KOPT-K1 (cell line): ENCODE results near the gene PPFIA1.

Experiments
- H3K27ac ChIP-seq: fragments of 200-600 bp; sonication (generic); 2 replicates; pipeline ENCODE4 v1.5.1; 2016; ENCODE audit warnings: antibody characterized with exemption, mild to moderate bottlenecking, low read depth, low read length; ENCODE audit not compliant: poor library complexity, severe bottlenecking
- H3K36me3 ChIP-seq: fragments of 200-600 bp; sonication (generic); 2 replicates; pipeline ENCODE4 v1.5.1; 2017; ENCODE audit warnings: antibody characterized with exemption, mild to moderate bottlenecking, low read length, moderate library complexity; ENCODE audit not compliant: insufficient read depth
- H3K9me3 ChIP-seq: fragments of 200-600 bp; sonication (generic); 2 replicates; pipeline ENCODE4 v1.5.1; 2017; ENCODE audit warnings: antibody characterized with exemption, low read length, mild to moderate bottlenecking; ENCODE audit not compliant: insufficient read depth, poor library complexity, severe bottlenecking

PPFIA1 gene

DNA sequence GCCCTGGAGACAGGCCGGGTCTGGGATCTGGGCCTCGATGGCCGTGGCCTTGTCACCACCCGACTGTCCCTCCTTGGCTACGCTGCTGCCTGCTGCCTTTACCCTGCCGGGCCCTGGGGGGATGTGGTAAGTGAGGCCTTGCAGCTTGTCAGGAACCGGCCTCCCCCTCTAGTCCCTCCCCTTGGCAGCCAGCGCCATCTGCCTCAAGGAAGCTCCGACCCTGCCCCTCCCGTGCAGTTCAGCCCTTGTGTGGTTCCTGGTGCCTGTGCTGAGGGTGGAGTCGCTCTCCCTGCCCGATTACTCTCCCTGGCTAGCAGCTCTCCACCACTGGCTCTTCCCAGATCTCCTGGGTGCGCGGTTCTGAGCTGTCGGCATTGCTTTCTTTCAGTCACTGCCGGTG, 161.6 kb downstream of the PPFIA1 start:
- no peak overlapping the region for H3K27ac ChIP-seq
- no peaks in the 10 kb centered on the region for H3K9me3 ChIP-seq
- H3K36me3 ChIP-seq: no peaks in the 10 kb centered on the region

- Histone ChIP-seq H3K36me3 (no peaks in the 10 kb centered on the region), H3K9me3 (no peaks in the 10 kb centered on the region), H3K27ac (no peak overlapping the region)
These were observed 162.1 kb downstream of the PPFIA1 start for GRCh38 chr11:70432580-70432979.

DNA sequence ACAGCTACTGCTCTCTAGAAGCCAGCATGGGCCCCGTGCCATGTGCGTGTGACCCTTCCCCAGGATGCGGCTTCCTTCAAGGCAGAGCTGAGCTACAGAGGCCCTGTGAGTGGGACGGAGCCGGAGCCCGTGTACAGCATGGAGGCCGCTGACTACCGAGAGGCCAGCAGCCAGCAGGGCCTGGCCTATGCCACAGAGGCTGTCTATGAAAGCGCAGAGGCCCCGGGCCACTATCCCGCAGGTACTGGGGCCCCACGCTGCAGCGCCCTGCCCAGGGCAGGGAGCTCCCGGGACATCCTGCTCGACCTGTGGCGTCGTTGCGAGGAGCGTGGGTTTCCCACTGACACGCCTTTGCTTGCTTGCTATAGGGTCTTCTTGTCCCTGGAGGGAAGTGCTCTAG, 162.5 kb downstream of the PPFIA1 start:
- Histone ChIP-seq H3K36me3 (no peaks in the 10 kb centered on the region), H3K9me3 (no peaks in the 10 kb centered on the region), H3K27ac (no peak overlapping the region)

DNA sequence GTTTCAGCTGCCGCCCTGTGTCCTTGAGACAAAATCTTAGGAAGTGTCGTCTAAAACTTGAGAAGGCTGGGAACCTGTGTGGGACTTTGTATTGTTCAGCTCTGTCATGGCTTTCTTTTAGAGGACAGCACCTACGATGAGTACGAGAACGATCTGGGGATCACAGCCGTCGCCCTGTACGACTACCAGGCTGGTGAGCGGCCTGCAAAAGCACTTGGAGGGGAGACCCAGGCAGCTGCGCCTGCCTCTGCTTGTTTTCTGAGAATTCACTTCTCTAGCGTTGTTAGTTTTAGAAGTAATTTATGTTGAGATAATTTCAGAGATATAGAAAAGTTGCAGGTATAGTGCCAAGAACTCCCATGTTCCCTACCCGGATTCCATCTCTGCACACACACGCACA, 163.0 kb downstream of the PPFIA1 start:
- H3K27ac ChIP-seq: no peak overlapping the region
- no peaks in the 10 kb centered on the region for H3K36me3 ChIP-seq
- H3K9me3 ChIP-seq: no peaks in the 10 kb centered on the region
